HEK293T (cell line): ENCODE measurements around the gene MEPCE.

Experiments
- FOXK2 ChIP-seq: fragments of 450-650 bp; IDR thresholded peaks from 2 replicates; pipeline ENCODE4 v1.6.1; 2016; ENCODE audit warnings: mild to moderate bottlenecking
- SP1 ChIP-seq: fragments of 450-650 bp; IDR thresholded peaks from 2 replicates; pipeline ENCODE4 v1.6.1; 2017
- ZNF384 ChIP-seq: fragments of 450-650 bp; IDR thresholded peaks from 2 replicates; pipeline ENCODE4 v1.6.1; 2016

DNA sequence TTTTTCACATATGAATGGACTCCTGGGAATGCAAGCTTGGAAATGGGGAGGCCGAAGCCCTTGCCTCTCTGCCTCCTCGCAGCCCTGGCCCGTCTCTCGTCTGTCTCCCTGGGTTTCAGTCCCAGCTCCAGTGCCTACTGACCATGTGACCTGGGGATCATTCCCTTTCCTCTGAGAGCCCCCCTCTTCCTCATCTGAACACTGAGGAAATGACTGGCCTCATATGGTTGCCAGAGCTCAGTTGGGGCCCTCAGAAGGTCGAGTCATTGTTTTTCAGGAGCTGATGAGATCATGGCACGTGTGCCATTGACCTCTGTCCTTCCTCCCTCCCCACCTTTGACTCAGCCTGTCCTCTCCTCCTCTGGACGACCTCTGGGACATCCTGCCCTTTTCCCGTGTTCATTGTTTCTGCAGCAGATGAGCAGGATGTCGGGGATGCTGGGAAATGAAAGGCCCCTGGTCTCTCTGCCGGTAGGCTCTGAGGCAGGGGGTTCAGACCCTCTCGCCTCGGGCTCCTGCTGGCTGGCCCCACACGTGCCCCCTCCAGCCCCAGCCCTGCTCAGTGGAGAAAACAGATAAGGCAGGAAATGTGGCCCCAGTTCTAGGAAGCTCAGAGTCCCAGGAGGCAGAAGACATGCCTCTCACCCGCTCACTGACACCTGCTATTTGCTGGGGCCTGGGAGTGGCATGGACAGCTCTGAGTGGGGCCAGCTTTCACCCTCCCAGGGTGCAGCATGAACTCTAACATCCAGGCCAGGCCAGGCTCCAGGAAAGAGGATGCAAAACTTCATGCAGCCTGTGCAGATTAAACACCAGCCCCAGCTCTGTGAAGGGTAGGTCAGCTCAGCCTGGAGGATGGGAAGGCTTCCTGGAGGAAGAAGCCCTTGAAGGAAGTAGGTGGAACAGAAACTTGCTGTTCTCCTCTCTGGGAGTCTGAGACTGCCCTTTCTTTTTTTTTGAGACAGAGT lies 15.0 kb downstream of the MEPCE start:
- TF ChIP-seq SP1 (no peak), ZNF384 (no peak), FOXK2 (no peak)
